Ovary (tissue), 9 donors: ENCODE measurements around the gene TDRD9. TPM values are rescaled to one million over a fixed set of nuclear protein-coding genes. Genes with fewer than 3 reads are reported as not detected.
A peak's percentile ranks its signal among the peaks of the same experiment; 100 is the strongest.
"Not testable (repeated sequence)": the region's sequence is repeated elsewhere in the genome, so short reads cannot be mapped to it uniquely, and the experiment has no call there.

ENCODE experiments used
- DNase-seq, 5 donors: peaks; one replicate each; pipeline ENCODE4 v3.0.0-alpha.2; 2019 to 2020
- H3K27ac ChIP-seq, 2 donors: fragments of 200-600 bp; one replicate each; pipeline versions ENCODE4 v1.5.1 to v1.8.0; 2019 to 2022
- H3K27me3 ChIP-seq: fragments of 200-600 bp; one replicate; pipeline ENCODE4 v1.8.0; 2022
- H3K36me3 ChIP-seq: fragments of 200-600 bp; sonication (generic); one replicate; pipeline ENCODE4 v1.5.1; 2019
- H3K4me1 ChIP-seq: one replicate; pipeline ENCODE4 v1.8.1; 2013; ENCODE audit warnings: mild to moderate bottlenecking, moderate library complexity; ENCODE audit not compliant: insufficient read depth
- H3K4me3 ChIP-seq: fragments of 200-600 bp; sonication (generic); one replicate; pipeline ENCODE4 v1.5.1; 2017
- H3K9me3 ChIP-seq, 2 donors: fragments of 200-600 bp in 1 of 2; sonication (generic) in 1 of 2; one replicate each; pipeline versions ENCODE4 v1.5.1 to v1.8.1; 2013 to 2019; ENCODE audit warnings: mild to moderate bottlenecking in 1 of 2, moderate library complexity in 1 of 2
- CTCF ChIP-seq, 3 donors: fragments of 450-650 bp in 2 of 3; fragments of 200-600 bp in 1 of 3; IDR thresholded peaks; one replicate each; pipeline versions ENCODE4 v1.5.1 to v1.8.0; 2016 to 2022; ENCODE audit warnings: antibody characterized with exemption in 3 of 3, mild to moderate bottlenecking in 1 of 3
- EP300 ChIP-seq: sonication (generic); formaldehyde crosslinking; IDR thresholded peaks from one replicate; pipeline ENCODE4 v1.6.1; 2017; ENCODE audit warnings: antibody characterized with exemption
- POLR2A ChIP-seq: fragments of 450-650 bp; IDR thresholded peaks from one replicate; pipeline ENCODE4 v1.6.1; 2017; ENCODE audit warnings: antibody characterized with exemption, mild to moderate bottlenecking, moderate library complexity
- WGBS, 3 donors: extraction: QIAGEN DNeasy Blood & Tissue Kit in 1 of 3; methylation state at CpG; one replicate each; pipeline versions ENCODE4 v1.1.5 to v1.1.7; 2013 to 2017; 5-methylcytosine and 5-hydroxymethylcytosine counted together
- intact Hi-C, 4 donors: fragments of 100-400 bp; cut with DNase I; formaldehyde crosslinking; loops; one replicate each; pipeline versions ENCODE4 v1.11.0 to v1.15.1; 2022 to 2023
- polyA plus RNA-seq, 2 donors: library from polyadenylated mRNA; stranded (reverse); fragments of 200-250 nt in 1 of 2; fragments of 350-450 nt in 1 of 2; fragmentation: Illumina TruSeq in 1 of 2; extraction: RNeasy Lipid Tissue Mini Kit (QIAGEN cat#74804) in 1 of 2; gene quantifications; one replicate each; pipeline ENCODE4 v1.2.3, GENCODE V29; 2013 to 2014
- total RNA-seq, 7 donors: library from RNA; depleted of rRNA in 2 of 7; stranded (reverse); fragments of >200 nt in 2 of 7; fragmentation: NEBNext Ultra II Directional in 3 of 7; extraction: Animal tissue kit (Norgen Biotek cat#: 25700) in 3 of 7; gene quantifications; one replicate each; pipeline versions ENCODE4 v1.1.0 to v1.2.4, GENCODE V29; 2016 to 2023
- donor health status: DM: no; HTN: no; CAD: no; lungs with moderate emphysema.
- donor health status: DM: no; HTN: no; CAD: no.
- donor health status: Bipolar disorder and iron deficiency.
- donor health status: DM: yes; HTN: yes; CAD: no.
- donor health status: DM: no; HTN: no; CAD: no.
- donor health status: DM: yes; HTN: yes; CAD: no.

The TDRD9 gene
- total and polyA plus RNA-seq, 9 donors, result 0.23 to 5.1 (median 0.83) TPM

GRCh38 chr14:103973354-103973753 is 45.1 kb downstream of the TDRD9 start:
- Histone ChIP-seq H3K27ac (no peak overlapping the region), H3K36me3 (no peaks in the 10 kb centered on the region), H3K9me3 (no peaks in the 10 kb centered on the region), H3K27me3 (no peaks in the 10 kb centered on the region), H3K4me3 (no peak overlapping the region), H3K4me1 (no peaks in the 10 kb centered on the region)
- intact Hi-C loops, result no loop called here
- WGBS, 3 donors, result 34 to 44% (median 37%) methylated on average over 4 of the region's 4 CpGs
- TF ChIP-seq EP300, result no peak
- no peak for TF ChIP-seq POLR2A
- TF ChIP-seq CTCF (IDR thresholded peaks at IDR 0.05), result no peak
- no peak for DNase-seq

GRCh38 chr14:103974575-103974974 is 46.3 kb downstream of the TDRD9 start:
- no peak overlapping the region for H3K4me3 ChIP-seq
- H3K36me3 ChIP-seq, result no peaks in the 10 kb centered on the region
- intact Hi-C loops, result no loop called here
- WGBS, 3 donors, result 79 to 88% (median 82%) methylated on average over 2 of the region's 2 CpGs
- no peaks in the 10 kb centered on the region for H3K27me3 ChIP-seq
- H3K27ac ChIP-seq, result no peak overlapping the region
- DNase-seq, result no peak
- H3K9me3 ChIP-seq, result no peaks in the 10 kb centered on the region
- TF ChIP-seq CTCF (IDR thresholded peaks at IDR 0.05) (no peak), POLR2A (no peak), EP300 (no peak)
- H3K4me1 ChIP-seq, result no peaks in the 10 kb centered on the region

- H3K4me1 ChIP-seq, H3K27ac ChIP-seq, H3K36me3 ChIP-seq, H3K27me3 ChIP-seq, H3K9me3 ChIP-seq, H3K4me3 ChIP-seq, intact Hi-C loops: not testable (repeated sequence)
- DNase-seq, result peak; percentile 9 to 68 (median 50)
- 44 to 54% (median 50%) methylated on average over 14 of the region's 14 CpGs for WGBS, 3 donors
Observed at GRCh38 chr14:103980623-103981238, 52.5 kb downstream of the TDRD9 start.

GRCh38 chr14:103984196-103984595 is 55.9 kb downstream of the TDRD9 start:
- intact Hi-C loops, result no loop called here
- no peak for TF ChIP-seq POLR2A
- TF ChIP-seq EP300, result no peak
- TF ChIP-seq CTCF (IDR thresholded peaks at IDR 0.05), result no peak
- Histone ChIP-seq H3K36me3 (no peaks in the 10 kb centered on the region), H3K27me3 (no peaks in the 10 kb centered on the region), H3K4me1 (no peaks in the 10 kb centered on the region), H3K27ac (no peak overlapping the region), H3K9me3 (no peaks in the 10 kb centered on the region), H3K4me3 (no peak overlapping the region)
- no peak for DNase-seq
- 82 to 97% (median 86%) methylated on average over 5 of the region's 5 CpGs for WGBS, 3 donors

GRCh38 chr14:103989034-103989433 is 60.8 kb downstream of the TDRD9 start:
- intact Hi-C loops, result no loop called here
- Histone ChIP-seq H3K27ac (no peak overlapping the region), H3K36me3 (no peaks in the 10 kb centered on the region), H3K27me3 (no peaks in the 10 kb centered on the region), H3K9me3 (no peaks in the 10 kb centered on the region), H3K4me1 (no peaks in the 10 kb centered on the region), H3K4me3 (no peak overlapping the region)
- 91 to 95% (median 94%) methylated on average over 1 of the region's 1 CpG for WGBS, 3 donors
- DNase-seq, result no peak
- TF ChIP-seq EP300 (no peak), POLR2A (no peak), CTCF (IDR thresholded peaks at IDR 0.05) (no peak)
